OCI-LY3 (cell line): Measurements from ENCODE around the gene ZNF740.

Source experiments
- H2AFZ ChIP-seq: fragments of 200-600, 300-600 bp; shearing (Covaris generic); 2 replicates; pipeline ENCODE4 v1.6.0; 2014; ENCODE audit warnings: antibody characterized with exemption, low read depth, low read length
- H3K27ac ChIP-seq: fragments of 200-600, 300-600 bp; sonication (generic); 2 replicates; pipeline ENCODE4 v1.5.1; 2014; ENCODE audit warnings: mild to moderate bottlenecking, low read length, moderate library complexity, mixed read lengths
- H3K27me3 ChIP-seq: fragments of 200-600, 300-600 bp; sonication (generic); 2 replicates; pipeline ENCODE4 v1.6.1; 2014; ENCODE audit warnings: low read depth, low read length, mixed read lengths
- H3K36me3 ChIP-seq: fragments of 200-600, 300-600 bp; sonication (generic); replicated peaks from 2 replicates; pipeline ENCODE3; 2014; ENCODE audit warnings: low read depth, low read length, mixed read lengths
- H3K4me1 ChIP-seq: fragments of 300-600, 200-600 bp; sonication (generic); 2 replicates; pipeline ENCODE4 v1.6.1; 2014; ENCODE audit warnings: low read length, mixed read lengths
- H3K4me2 ChIP-seq: fragments of 200-600, 300-600 bp; sonication (generic); 2 replicates; pipeline ENCODE4 v1.6.1; 2014; ENCODE audit warnings: low read length, mixed read lengths
- H3K4me3 ChIP-seq: fragments of 300-600, 200-600 bp; sonication (generic); 2 replicates; pipeline ENCODE4 v1.5.1; 2014; ENCODE audit warnings: antibody characterized with exemption, mild to moderate bottlenecking, low read length, moderate library complexity
- H3K79me2 ChIP-seq: fragments of 300-600, 200-600 bp; shearing (Covaris generic); 2 replicates; pipeline ENCODE4 v1.6.1; 2014; ENCODE audit warnings: mild to moderate bottlenecking, low read length, mixed read lengths
- H3K9ac ChIP-seq: fragments of 300-600, 200-600 bp; shearing (Covaris generic); 2 replicates; pipeline ENCODE4 v1.6.0; 2014; ENCODE audit warnings: mild to moderate bottlenecking, low read length, moderate library complexity
- H3K9me3 ChIP-seq: fragments of 200-600, 300-600 bp; shearing (Covaris generic); 2 replicates; pipeline ENCODE4 v1.6.1; 2014; ENCODE audit warnings: low read length, mixed read lengths; ENCODE audit not compliant: insufficient read depth
- H4K20me1 ChIP-seq: fragments of 200-600, 300-600 bp; sonication (generic); 2 replicates; pipeline ENCODE4 v1.6.1; 2016; ENCODE audit warnings: low read length, mixed read lengths; ENCODE audit not compliant: insufficient read depth
- EZH2phosphoT487 ChIP-seq: fragments of 200-600 bp; shearing (Covaris generic); IDR thresholded peaks from 2 replicates; pipeline ENCODE4 v1.6.1; 2018; ENCODE audit warnings: antibody characterized with exemption, mixed run types, low read depth
- TF ChIP-seq, protein P1 (sequence below): fragments of 200-600, 300-600 bp; sonication (generic); IDR thresholded peaks from 2 replicates; pipeline ENCODE4 v1.5.1; 2014; ENCODE audit warnings: antibody characterized with exemption, low read length, low read depth

ZNF740 gene

DNA sequence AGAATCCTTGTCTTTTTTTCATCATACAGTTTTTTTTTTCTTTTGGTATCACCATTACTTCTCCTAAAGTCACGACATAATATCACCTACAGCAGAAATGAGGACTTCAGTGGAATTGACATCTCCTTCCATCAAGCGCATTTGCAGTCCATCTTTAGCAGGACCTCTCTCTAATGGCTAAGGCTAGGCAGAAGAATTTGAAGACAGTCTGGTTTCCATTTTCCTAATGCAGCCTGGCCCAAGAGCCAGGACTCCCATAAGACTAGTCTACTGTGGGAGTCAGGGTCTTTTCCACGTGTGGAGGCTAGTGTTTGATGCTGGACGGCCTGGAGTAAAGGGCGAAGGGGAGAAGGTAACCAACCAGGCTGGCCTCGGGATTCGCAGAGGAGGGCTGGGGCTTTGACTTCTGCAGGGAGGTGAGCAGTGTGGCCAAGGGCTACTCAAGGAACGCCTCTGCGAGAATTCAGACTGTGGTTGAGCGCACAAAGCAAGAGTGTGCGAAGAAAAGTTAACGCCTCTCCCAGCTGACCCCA, 769 bp upstream of the ZNF740 start:
- H3K4me3 ChIP-seq, result peak overlapping the region; percentile 91
- peak overlapping the region; percentile 88 for H3K27ac ChIP-seq
- peaks cover 12% of the 10 kb centered on the region for H4K20me1 ChIP-seq
- peak overlapping the region; percentile 96 for H2AFZ ChIP-seq
- H3K36me3 ChIP-seq, result peaks cover 26% of the 10 kb centered on the region
- H3K27me3 ChIP-seq, result no peaks in the 10 kb centered on the region
- peaks cover 31% of the 10 kb centered on the region for H3K4me1 ChIP-seq
- peaks cover 27% of the 10 kb centered on the region for H3K79me2 ChIP-seq
- no peaks in the 10 kb centered on the region for H3K9me3 ChIP-seq
- peak overlapping the region; percentile 97 for H3K9ac ChIP-seq
- peak overlapping the region; percentile 99 for H3K4me2 ChIP-seq
- TF ChIP-seq, protein P1, sequence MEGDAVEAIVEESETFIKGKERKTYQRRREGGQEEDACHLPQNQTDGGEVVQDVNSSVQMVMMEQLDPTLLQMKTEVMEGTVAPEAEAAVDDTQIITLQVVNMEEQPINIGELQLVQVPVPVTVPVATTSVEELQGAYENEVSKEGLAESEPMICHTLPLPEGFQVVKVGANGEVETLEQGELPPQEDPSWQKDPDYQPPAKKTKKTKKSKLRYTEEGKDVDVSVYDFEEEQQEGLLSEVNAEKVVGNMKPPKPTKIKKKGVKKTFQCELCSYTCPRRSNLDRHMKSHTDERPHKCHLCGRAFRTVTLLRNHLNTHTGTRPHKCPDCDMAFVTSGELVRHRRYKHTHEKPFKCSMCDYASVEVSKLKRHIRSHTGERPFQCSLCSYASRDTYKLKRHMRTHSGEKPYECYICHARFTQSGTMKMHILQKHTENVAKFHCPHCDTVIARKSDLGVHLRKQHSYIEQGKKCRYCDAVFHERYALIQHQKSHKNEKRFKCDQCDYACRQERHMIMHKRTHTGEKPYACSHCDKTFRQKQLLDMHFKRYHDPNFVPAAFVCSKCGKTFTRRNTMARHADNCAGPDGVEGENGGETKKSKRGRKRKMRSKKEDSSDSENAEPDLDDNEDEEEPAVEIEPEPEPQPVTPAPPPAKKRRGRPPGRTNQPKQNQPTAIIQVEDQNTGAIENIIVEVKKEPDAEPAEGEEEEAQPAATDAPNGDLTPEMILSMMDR, result no peak
- TF ChIP-seq EZH2phosphoT487, result no peak

DNA sequence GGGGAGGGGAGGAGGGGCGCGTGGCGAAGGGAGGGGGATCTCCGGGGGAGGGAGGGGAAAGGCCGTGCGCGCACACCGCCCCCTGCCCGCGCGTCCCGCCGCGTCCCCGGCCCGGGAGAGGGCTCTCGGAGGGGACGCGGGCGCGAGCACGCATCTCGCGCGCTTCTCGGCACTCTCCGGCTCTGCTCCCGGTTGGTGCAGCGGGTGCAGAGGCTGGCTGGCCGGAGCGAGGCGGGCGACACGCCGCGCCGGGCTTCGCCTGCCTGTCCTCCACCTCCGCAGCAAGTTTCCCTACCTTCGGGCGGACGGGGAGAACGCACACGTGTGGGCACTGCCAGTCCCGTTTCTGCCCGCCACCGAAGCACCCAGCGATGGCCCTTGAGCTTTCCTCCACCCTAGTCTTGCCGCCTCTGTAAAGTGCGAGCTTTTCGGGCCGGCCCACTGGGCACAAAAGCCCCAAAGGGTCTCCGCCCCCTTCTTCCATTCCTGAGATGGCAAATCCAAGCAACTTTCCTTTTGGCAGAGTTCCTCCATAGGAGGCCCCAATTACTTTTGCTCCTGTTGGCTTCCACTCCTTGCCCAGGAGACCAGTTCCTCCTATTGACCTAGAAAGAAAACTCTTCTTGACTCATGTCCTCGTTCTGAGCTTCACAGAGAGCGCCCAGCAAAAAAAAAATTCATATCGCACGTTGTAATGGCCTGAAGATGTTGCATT, 566 bp downstream of the ZNF740 start:
- Histone ChIP-seq H3K9ac (peak overlapping the region; percentile 97), H2AFZ (peak overlapping the region; percentile 62; the same call in 1 of the 2 replicates), H3K27ac (peak overlapping the region; percentile 88), H3K4me3 (peak overlapping the region; percentile 91), H3K4me1 (peaks cover 20% of the 10 kb centered on the region), H3K27me3 (no peaks in the 10 kb centered on the region), H3K36me3 (peaks cover 37% of the 10 kb centered on the region), H3K79me2 (peaks cover 27% of the 10 kb centered on the region), H3K4me2 (peak overlapping the region; percentile 89), H3K9me3 (no peaks in the 10 kb centered on the region), H4K20me1 (peaks cover 12% of the 10 kb centered on the region)
- TF ChIP-seq, protein P1, result no peak
- TF ChIP-seq EZH2phosphoT487, result no peak

DNA sequence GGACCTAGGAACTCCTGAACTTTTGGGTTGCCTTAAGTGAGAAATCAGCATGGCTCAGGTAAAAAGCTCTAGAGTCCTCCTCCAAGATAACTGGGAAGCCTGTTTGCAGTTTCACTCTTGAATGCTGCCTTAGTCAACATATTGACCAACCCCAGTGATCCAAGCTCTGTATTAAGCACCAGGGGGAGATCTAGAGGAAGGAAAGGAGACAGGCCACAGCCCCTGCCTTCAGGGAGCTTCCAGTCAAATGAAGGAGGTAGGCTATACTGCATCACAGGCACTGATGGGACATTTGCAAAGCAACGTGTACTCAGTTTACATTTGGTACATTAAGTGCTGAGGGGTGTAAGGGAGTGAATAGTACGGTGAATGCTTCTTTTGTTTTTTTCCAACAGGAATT, 1.4 kb downstream of the ZNF740 start:
- H4K20me1 ChIP-seq, result peaks cover 12% of the 10 kb centered on the region
- peak overlapping the region; percentile 89 for H3K4me2 ChIP-seq
- H3K79me2 ChIP-seq, result peaks cover 27% of the 10 kb centered on the region
- no peak overlapping the region for H3K27ac ChIP-seq
- peaks cover 46% of the 10 kb centered on the region for H3K36me3 ChIP-seq
- no peak overlapping the region for H2AFZ ChIP-seq
- H3K27me3 ChIP-seq, result no peaks in the 10 kb centered on the region
- peak overlapping the region; percentile 97; the same call in 1 of the 2 replicates for H3K9ac ChIP-seq
- H3K4me1 ChIP-seq, result peaks cover 20% of the 10 kb centered on the region
- peak overlapping the region; percentile 91 for H3K4me3 ChIP-seq
- TF ChIP-seq, protein P1, result no peak
- no peak for TF ChIP-seq EZH2phosphoT487
- no peaks in the 10 kb centered on the region for H3K9me3 ChIP-seq

DNA sequence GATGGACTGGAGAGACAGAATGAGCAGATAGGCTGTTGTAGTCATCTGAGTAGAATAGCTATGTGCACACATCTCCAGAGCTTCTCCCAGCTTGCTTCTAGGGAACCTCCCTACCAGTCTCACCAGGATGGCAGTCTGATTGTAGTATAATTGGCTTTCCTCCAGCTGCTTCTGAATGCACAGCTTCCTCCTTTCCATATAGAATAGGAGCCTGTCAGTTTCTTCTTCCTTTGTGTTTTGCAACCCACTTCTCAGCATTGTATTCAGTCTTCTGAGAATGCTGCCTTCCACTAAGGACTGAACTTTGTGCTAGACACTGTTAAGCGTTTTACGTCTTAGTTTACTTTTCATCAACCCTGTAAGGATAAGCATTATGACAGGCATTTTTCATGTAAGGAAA, 2.4 kb downstream of the ZNF740 start:
- Histone ChIP-seq H3K27ac (no peak overlapping the region), H3K36me3 (peaks cover 55% of the 10 kb centered on the region), H3K9me3 (no peaks in the 10 kb centered on the region), H3K79me2 (peaks cover 27% of the 10 kb centered on the region), H3K27me3 (no peaks in the 10 kb centered on the region), H3K9ac (no peak overlapping the region), H3K4me1 (peaks cover 20% of the 10 kb centered on the region), H3K4me2 (no peak overlapping the region), H3K4me3 (no peak overlapping the region), H4K20me1 (peaks cover 12% of the 10 kb centered on the region), H2AFZ (no peak overlapping the region)
- TF ChIP-seq, protein P1, result no peak
- TF ChIP-seq EZH2phosphoT487, result no peak
